ENCODE results near the gene TMEM30A. TPM values are rescaled to one million over a fixed set of nuclear protein-coding genes. Genes with fewer than 3 reads are reported as not detected.

Gene TMEM30A
- total and polyA plus RNA-seq, 3 donors from 2014 or later, result 52.7 to 57.4 (median 53.8) TPM

DNA sequence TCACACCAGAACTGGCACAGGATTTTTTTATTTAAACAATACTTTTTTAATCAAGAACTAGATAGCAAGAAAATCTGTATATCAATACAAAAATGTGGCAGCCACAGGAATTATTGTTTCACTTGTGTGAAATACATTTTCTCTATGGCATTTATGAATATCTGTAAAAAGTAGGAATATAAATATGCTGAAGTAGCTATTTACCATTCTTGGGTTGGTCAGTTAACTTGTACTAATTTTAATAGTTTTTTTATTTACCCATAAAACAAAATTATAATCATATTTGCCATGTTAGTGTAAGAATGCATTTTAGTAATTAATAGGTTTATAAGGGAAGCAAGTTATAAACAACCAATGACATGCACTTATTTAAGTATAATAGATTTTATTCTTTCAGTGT lies 31.4 kb upstream of the TMEM30A start:
- Histone ChIP-seq H3K27ac (no peak overlapping the region), H3K36me3 (ENCODE audit: low read depth, missing control alignments) (no peaks in the 10 kb centered on the region), H3K4me3 (no peak overlapping the region), H3K4me1 (no peaks in the 10 kb centered on the region), H3K27me3 (no peaks in the 10 kb centered on the region), H3K9me3 (no peaks in the 10 kb centered on the region)
- intact Hi-C loops (cut with DNase I; ENCODE audit: low total_unique reads), result no loop called here
- no peak for DNase-seq
- no peak for TF ChIP-seq POLR2A (IDR thresholded peaks at IDR 0.05)
- TF ChIP-seq, protein P1, sequence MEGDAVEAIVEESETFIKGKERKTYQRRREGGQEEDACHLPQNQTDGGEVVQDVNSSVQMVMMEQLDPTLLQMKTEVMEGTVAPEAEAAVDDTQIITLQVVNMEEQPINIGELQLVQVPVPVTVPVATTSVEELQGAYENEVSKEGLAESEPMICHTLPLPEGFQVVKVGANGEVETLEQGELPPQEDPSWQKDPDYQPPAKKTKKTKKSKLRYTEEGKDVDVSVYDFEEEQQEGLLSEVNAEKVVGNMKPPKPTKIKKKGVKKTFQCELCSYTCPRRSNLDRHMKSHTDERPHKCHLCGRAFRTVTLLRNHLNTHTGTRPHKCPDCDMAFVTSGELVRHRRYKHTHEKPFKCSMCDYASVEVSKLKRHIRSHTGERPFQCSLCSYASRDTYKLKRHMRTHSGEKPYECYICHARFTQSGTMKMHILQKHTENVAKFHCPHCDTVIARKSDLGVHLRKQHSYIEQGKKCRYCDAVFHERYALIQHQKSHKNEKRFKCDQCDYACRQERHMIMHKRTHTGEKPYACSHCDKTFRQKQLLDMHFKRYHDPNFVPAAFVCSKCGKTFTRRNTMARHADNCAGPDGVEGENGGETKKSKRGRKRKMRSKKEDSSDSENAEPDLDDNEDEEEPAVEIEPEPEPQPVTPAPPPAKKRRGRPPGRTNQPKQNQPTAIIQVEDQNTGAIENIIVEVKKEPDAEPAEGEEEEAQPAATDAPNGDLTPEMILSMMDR (IDR thresholded peaks at IDR 0.05), result no peak

GRCh38 chr6:75308250-75308988 lies 23.8 kb upstream of the TMEM30A start:
- intact Hi-C loops (cut with DNase I; ENCODE audit: low total_unique reads), result loop anchor here (10.0 kb wide), 1 partner anchor 206 kb away; no protein-coding TSS in a partner anchor

DNA sequence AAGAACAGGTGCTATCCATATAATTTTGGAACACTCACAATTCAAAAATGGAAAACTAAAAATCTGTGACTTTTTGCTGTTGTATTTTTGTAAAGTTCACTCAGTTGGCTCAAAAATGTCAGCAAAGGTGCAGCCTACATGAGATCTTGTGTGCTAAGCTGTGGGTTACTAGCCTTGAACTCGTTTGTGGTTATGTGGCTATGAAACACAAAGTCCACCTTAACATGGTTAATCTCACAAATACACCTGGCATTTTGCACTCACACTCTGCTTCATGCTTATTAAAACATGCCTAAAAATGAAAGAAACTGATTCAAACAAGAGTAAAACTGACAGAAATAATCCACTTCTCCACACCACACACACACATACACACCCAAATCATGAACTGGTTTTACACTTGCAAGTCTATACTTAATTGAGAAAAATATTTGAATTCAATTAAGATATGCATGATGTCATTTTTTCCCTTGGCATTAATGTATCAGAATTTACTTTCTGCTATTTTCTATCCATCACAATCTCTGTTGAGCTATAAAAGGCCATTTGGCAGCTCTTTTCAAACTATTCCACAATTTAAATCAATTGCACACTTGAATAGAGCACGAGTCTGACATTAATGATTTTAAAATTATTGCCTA lies 22.9 kb upstream of the TMEM30A start:
- TF ChIP-seq, protein P1 (IDR thresholded peaks at IDR 0.05), result no peak
- no peaks in the 10 kb centered on the region for H3K27me3 ChIP-seq
- WGBS, 2 donors, result 63 to 78% methylated on average over 2 of the region's 2 CpGs
- DNase-seq, result no peak
- intact Hi-C loops (cut with DNase I; ENCODE audit: low total_unique reads), result loop anchor here (10.0 kb wide), 1 partner anchor 207 kb away; no protein-coding TSS in a partner anchor
- no peaks in the 10 kb centered on the region for H3K36me3 ChIP-seq (ENCODE audit: low read depth, missing control alignments)
- H3K9me3 ChIP-seq, result no peaks in the 10 kb centered on the region
- no peaks in the 10 kb centered on the region for H3K4me1 ChIP-seq
- no peak overlapping the region for H3K4me3 ChIP-seq
- no peak overlapping the region for H3K27ac ChIP-seq

More at GRCh38 chr6:75308250-75308988, 23.8 kb upstream of the TMEM30A start:
- Histone ChIP-seq H3K27ac (no peak overlapping the region), H3K9me3 (no peaks in the 10 kb centered on the region), H3K36me3 (ENCODE audit: low read depth, missing control alignments) (no peaks in the 10 kb centered on the region), H3K4me1 (no peaks in the 10 kb centered on the region), H3K27me3 (no peaks in the 10 kb centered on the region), H3K4me3 (no peak overlapping the region)
- TF ChIP-seq POLR2A (IDR thresholded peaks at IDR 0.05), result no peak
- TF ChIP-seq, protein P1 (IDR thresholded peaks at IDR 0.05), result no peak
- 75 to 84% methylated on average over 11 of the region's 11 CpGs for WGBS, 2 donors
- DNase-seq, result no peak

GRCh38 chr6:75306064-75306463 lies 21.5 kb upstream of the TMEM30A start:
- no peaks in the 10 kb centered on the region for H3K27me3 ChIP-seq
- TF ChIP-seq, protein P1 (IDR thresholded peaks at IDR 0.05), result no peak
- TF ChIP-seq POLR2A (IDR thresholded peaks at IDR 0.05), result no peak
- no peaks in the 10 kb centered on the region for H3K36me3 ChIP-seq (ENCODE audit: low read depth, missing control alignments)
- 72 to 76% methylated on average over 3 of the region's 3 CpGs for WGBS, 2 donors
- DNase-seq, result no peak
- H3K4me3 ChIP-seq, result no peak overlapping the region
- no peaks in the 10 kb centered on the region for H3K4me1 ChIP-seq
- no peaks in the 10 kb centered on the region for H3K9me3 ChIP-seq
- intact Hi-C loops (cut with DNase I; ENCODE audit: low total_unique reads), result loop anchor here (10.0 kb wide), 1 partner anchor 209 kb away; no protein-coding TSS in a partner anchor
- no peak overlapping the region for H3K27ac ChIP-seq

Measured in testis (tissue), 3 donors.